Skeletal muscle tissue (tissue), 4 donors: ENCODE measurements around the gene NDUFS4. TPM values are rescaled to one million over a fixed set of nuclear protein-coding genes. Genes with fewer than 3 reads are reported as not detected.

ENCODE experiments used
- H3K27ac ChIP-seq: one replicate; pipeline ENCODE4 v1.7.0; 2013; ENCODE audit warnings: mild to moderate bottlenecking, low read depth, low read length, inconsistent platforms
- H3K27me3 ChIP-seq, 3 donors: one replicate each; pipeline ENCODE4 v1.7.0; 2013; ENCODE audit warnings: low read length in 3 of 3; ENCODE audit not compliant: control insufficient read depth in 3 of 3, insufficient read depth in 3 of 3
- H3K36me3 ChIP-seq, 3 donors: one replicate each; pipeline ENCODE4 v1.7.0; 2013; ENCODE audit warnings: low read length in 3 of 3; ENCODE audit not compliant: control insufficient read depth in 3 of 3, insufficient read depth in 3 of 3
- H3K4me1 ChIP-seq, 3 donors: one replicate each; pipeline ENCODE4 v1.7.0; 2013; ENCODE audit warnings: low read length in 3 of 3, mild to moderate bottlenecking in 3 of 3; ENCODE audit not compliant: control insufficient read depth in 3 of 3, insufficient read depth in 3 of 3
- H3K4me3 ChIP-seq, 3 donors: one replicate each; pipeline ENCODE4 v1.7.0; 2013; ENCODE audit warnings: low read length in 3 of 3
- H3K9ac ChIP-seq, 3 donors: one replicate each; pipeline ENCODE4 v1.7.0; 2013; ENCODE audit warnings: low read length in 3 of 3, mild to moderate bottlenecking in 3 of 3, moderate library complexity in 2 of 3, low read depth in 1 of 3
- H3K9me3 ChIP-seq, 3 donors: one replicate each; pipeline ENCODE4 v1.7.0; 2013; ENCODE audit warnings: low read length in 3 of 3; ENCODE audit not compliant: control insufficient read depth in 3 of 3
- total RNA-seq: library from RNA; depleted of rRNA; stranded (reverse); fragments of >200 nt; gene quantifications from one replicate; pipeline ENCODE4 v1.2.3, GENCODE V29; 2014
- donor health status: Osteomylitis.

The NDUFS4 gene
- total RNA-seq, 1 donor from 2014 or later = 135 TPM

DNA sequence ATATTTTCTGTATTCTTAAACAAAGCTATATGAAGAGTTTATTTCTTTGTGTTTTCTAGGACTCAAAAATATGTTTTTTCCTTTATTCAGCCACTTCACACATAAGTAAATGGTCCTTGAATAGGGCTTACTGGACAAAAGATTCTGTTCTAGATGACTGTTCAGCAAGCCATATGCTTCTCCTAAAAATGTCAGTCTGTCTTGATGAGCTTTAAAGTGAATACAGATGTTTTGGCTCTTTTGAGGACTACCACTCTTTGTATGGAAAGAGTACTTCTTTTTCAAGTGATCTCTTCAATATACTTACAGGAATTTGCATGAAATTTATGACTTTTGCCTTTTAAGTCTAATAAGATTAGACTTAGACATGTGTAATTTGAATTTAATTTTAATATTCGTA is 8.4 kb downstream of the NDUFS4 start:
- peaks cover 0 to 11% (median 2%) of the 10 kb centered on the region in 3 donors for H3K4me1 ChIP-seq
- H3K27ac ChIP-seq = no peak overlapping the region

DNA sequence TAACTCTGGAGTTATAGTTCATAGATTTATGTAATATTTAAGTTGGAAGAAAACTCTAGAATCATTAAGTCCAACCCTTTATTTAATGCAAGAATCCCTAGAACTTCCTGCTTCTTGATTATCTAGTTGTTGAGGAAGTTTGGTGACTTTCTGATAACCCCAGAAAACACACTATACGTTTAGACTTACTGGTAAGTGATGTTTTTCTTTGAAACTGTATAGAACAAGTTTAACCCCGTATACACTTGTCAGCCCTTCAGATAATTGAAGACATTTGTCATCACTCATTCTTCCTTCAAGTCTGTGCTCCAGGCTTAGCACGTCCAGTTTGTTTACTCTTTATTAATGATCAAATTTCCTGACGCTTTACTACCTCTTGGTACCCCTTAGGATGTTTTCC is 9.0 kb downstream of the NDUFS4 start:
- H3K4me3 ChIP-seq = no peak overlapping the region
- no peaks in the 10 kb centered on the region for H3K36me3 ChIP-seq
- H3K9me3 ChIP-seq = no peaks in the 10 kb centered on the region
- no peaks in the 10 kb centered on the region for H3K27me3 ChIP-seq
- peaks cover 0 to 5% (median 2%) of the 10 kb centered on the region in 3 donors for H3K4me1 ChIP-seq
- no peak overlapping the region for H3K9ac ChIP-seq
- H3K27ac ChIP-seq = no peak overlapping the region

More for the DNA sequence above, 8.4 kb downstream of the NDUFS4 start:
- no peak overlapping the region for H3K4me3 ChIP-seq
- no peaks in the 10 kb centered on the region for H3K27me3 ChIP-seq
- no peak overlapping the region for H3K9ac ChIP-seq
- H3K9me3 ChIP-seq = no peaks in the 10 kb centered on the region
- no peaks in the 10 kb centered on the region for H3K36me3 ChIP-seq

DNA sequence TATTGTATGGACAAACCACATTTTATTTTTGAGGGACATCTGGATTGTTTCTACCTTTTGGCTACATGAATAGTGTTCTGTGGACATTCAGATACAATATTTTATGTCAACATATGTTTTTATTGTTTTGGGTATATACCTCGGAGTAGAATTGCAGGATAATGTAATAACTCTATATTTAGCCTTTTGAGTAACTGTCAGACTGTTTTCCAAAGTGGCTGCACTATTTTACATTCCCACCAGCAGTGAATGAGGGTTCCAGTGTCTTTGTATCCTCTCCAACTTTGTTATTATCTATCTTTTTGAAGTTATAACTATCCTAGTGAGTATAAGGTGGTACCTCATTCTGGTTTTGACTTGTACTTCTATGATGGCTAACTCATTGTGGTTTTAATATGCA is 11.0 kb downstream of the NDUFS4 start:
- H3K9me3 ChIP-seq = no peaks in the 10 kb centered on the region
- peaks cover 3 to 10% (median 6%) of the 10 kb centered on the region in 3 donors for H3K4me1 ChIP-seq
- H3K9ac ChIP-seq = no peak overlapping the region
- no peaks in the 10 kb centered on the region for H3K36me3 ChIP-seq
- no peaks in the 10 kb centered on the region for H3K27me3 ChIP-seq
- H3K4me3 ChIP-seq = peak overlapping the region in 1 of 3 donors; percentile 3
- peak overlapping the region; percentile 48 for H3K27ac ChIP-seq

DNA sequence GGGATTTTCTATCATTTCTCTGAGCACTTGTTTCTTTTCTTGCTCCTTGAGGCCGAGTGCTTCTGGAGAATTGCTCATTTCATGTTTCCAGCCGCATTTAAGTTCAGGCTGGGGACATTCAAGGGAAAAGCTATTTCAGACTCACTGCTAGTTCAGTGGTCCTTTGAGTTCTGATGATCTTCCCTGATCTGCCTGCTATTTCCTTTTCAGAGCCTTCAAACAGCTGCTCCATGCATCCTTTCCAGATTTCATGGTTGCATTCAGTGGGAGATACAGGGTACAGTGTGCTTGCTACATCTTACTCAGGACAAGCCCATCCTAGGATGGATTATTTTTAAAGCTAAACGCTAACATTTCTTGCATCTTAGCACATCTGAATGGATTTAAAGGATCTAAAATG is 14.7 kb downstream of the NDUFS4 start:
- Histone ChIP-seq H3K27ac (no peak overlapping the region), H3K9ac (no peak overlapping the region), H3K4me3 (no peak overlapping the region), H3K36me3 (no peaks in the 10 kb centered on the region), H3K27me3 (no peaks in the 10 kb centered on the region), H3K4me1 (peaks cover 18 to 28% (median 28%) of the 10 kb centered on the region in 3 donors), H3K9me3 (no peaks in the 10 kb centered on the region)

DNA sequence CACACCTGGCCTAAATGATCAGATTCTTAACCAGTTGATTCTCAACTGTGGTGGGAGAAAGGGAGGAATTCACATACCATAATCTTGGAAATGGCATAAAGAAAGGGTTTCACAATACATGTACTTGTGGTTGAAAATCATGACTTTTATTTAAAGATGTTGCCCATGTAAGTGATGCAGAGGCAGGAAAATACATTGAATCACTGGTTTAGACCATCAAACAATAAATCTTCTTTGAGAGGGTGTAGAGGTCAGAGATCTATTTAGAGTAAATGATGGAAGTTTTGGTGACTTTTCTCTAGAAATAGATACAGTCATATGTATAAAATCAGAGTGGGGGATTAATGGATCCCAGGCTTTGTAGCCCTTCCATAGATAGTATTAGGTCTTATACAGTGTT is 15.4 kb downstream of the NDUFS4 start:
- no peaks in the 10 kb centered on the region for H3K9me3 ChIP-seq
- no peak overlapping the region for H3K4me3 ChIP-seq
- H3K4me1 ChIP-seq = peaks cover 18 to 28% (median 28%) of the 10 kb centered on the region in 3 donors
- no peaks in the 10 kb centered on the region for H3K36me3 ChIP-seq
- H3K27me3 ChIP-seq = no peaks in the 10 kb centered on the region
- H3K27ac ChIP-seq = no peak overlapping the region
- H3K9ac ChIP-seq = no peak overlapping the region

DNA sequence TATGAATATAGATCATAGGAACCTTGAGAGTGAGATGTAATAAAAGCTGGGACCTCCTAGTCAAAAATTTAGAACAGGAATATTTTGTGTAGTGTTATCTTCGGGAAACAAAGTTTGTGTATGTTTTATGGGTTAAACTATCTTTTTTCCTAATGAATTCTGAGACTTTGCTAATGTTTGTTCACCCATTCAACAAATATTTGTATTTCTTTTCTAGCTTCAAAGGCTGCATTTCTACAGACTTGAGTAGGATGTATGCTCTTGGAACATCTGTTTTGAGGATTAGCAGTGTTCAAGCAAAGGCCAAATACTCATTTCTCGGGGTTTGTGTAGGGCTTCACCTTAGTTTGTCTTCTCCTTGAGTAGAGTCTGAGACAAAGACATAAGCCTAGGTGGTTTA is 16.2 kb downstream of the NDUFS4 start:
- Histone ChIP-seq H3K36me3 (no peaks in the 10 kb centered on the region), H3K9ac (no peak overlapping the region), H3K27ac (no peak overlapping the region), H3K9me3 (no peaks in the 10 kb centered on the region), H3K4me1 (peaks cover 18 to 28% (median 28%) of the 10 kb centered on the region in 3 donors), H3K4me3 (peak overlapping the region in 1 of 3 donors; percentile 2), H3K27me3 (no peaks in the 10 kb centered on the region)

DNA sequence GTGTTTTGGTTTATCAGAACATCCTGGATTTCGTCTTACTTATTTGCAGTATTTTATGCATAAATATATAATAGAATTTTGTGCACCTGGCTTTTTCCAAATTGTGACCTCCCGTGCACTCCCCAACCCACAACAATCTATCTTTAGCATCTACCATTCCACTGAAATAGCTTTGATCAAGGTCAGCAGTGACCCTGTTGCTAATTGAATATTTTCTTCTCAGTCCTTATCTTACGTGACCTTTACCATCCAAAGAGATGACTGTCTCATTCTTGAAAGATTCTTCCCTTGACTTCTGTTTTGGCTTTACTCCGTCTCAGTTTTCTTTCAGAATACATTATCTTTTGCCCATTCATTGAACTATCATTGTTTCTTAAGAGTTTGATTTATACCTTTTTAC is 18.4 kb downstream of the NDUFS4 start:
- H3K27ac ChIP-seq = peak overlapping the region; percentile 11
- H3K9ac ChIP-seq = no peak overlapping the region
- no peaks in the 10 kb centered on the region for H3K27me3 ChIP-seq
- H3K4me1 ChIP-seq = peaks cover 18 to 28% (median 28%) of the 10 kb centered on the region in 3 donors
- H3K4me3 ChIP-seq = no peak overlapping the region
- no peaks in the 10 kb centered on the region for H3K9me3 ChIP-seq
- no peaks in the 10 kb centered on the region for H3K36me3 ChIP-seq

DNA sequence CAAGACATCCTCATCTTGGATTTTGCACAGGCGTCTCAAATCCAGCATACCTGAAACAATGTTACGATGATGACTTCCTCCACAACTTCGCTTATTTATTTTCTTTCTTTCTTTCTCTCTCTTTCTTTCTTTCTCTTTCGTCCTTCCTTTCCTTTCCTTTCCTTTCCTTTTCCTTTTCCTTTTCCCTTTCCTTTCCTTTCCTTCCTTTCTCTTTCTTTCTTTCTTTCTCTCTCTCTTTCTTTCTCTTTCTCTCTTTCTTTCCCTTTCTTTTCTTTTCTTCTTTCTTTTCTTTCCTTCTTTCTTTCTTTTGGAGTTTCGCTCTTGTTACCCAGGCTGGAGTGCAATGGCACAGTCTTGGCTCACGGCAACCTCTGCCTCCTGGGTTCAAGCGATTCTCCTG is 20.1 kb downstream of the NDUFS4 start:
- Histone ChIP-seq H3K27me3 (no peaks in the 10 kb centered on the region), H3K4me1 (peaks cover 18 to 25% (median 21%) of the 10 kb centered on the region in 3 donors), H3K36me3 (no peaks in the 10 kb centered on the region), H3K9ac (no peak overlapping the region), H3K27ac (no peak overlapping the region), H3K9me3 (no peaks in the 10 kb centered on the region), H3K4me3 (no peak overlapping the region)

DNA sequence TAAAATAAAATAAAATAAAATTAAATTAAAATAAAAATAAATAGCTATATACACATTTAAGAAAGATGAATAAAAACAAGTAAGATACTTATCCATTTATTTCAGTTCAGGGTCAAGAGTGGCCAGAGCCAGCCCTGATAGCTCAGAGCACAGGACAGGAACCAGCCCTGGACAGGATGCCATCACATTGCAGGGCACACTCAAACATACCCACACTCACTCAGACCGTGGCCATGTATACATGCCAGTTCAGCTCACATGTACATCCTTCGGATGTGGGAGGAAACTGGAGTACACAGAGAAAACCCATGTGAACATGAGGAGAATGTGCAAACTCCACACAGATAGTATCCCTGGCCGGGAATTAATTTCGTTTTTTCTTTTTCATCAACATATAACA is 21.8 kb downstream of the NDUFS4 start:
- peaks cover 15 to 18% (median 16%) of the 10 kb centered on the region in 3 donors for H3K4me1 ChIP-seq
- no peaks in the 10 kb centered on the region for H3K9me3 ChIP-seq
- H3K4me3 ChIP-seq = no peak overlapping the region
- no peaks in the 10 kb centered on the region for H3K36me3 ChIP-seq
- H3K9ac ChIP-seq = no peak overlapping the region
- no peaks in the 10 kb centered on the region for H3K27me3 ChIP-seq
- H3K27ac ChIP-seq = no peak overlapping the region

DNA sequence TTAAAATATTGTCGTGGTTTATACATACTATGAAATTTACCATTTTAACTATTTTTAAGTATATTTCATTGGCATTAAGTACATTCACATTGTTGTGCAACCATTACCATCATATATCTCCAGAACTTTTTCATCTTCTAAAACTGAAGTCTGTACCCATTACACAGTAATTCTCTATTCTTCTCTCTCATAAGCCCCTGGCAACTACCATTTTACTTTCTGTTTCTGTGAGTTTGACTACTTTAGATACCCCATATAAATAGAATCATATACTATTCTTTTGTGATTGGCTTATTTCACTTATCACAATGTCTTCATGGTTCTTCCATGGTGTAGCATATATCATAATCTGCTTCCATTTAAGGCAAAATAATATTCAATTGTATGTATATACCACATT is 30.3 kb downstream of the NDUFS4 start:
- Histone ChIP-seq H3K36me3 (no peaks in the 10 kb centered on the region), H3K9me3 (no peaks in the 10 kb centered on the region), H3K27me3 (no peaks in the 10 kb centered on the region), H3K9ac (no peak overlapping the region), H3K27ac (no peak overlapping the region), H3K4me1 (peaks cover 5 to 12% (median 7%) of the 10 kb centered on the region in 3 donors), H3K4me3 (no peak overlapping the region)

DNA sequence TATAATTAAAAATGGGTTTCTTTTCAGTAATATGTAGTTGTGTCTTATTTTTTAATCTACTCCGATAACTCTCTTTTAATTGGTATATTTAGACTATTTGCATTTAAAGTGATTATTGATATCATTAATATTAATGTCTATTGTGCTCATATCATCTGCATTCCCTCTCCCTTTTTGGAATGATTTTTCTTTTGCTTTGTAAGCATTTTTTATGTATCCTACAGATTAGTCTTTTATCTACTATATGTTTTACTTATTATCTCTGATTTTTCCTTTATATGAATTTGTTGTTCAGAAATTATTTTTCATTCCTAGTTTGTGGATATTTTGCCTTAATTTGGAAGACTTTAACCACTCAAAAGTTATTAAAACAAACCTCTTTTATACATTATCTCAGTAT is 34.0 kb downstream of the NDUFS4 start:
- H3K27me3 ChIP-seq = no peaks in the 10 kb centered on the region
- no peaks in the 10 kb centered on the region for H3K36me3 ChIP-seq
- no peak overlapping the region for H3K4me3 ChIP-seq
- no peaks in the 10 kb centered on the region for H3K9me3 ChIP-seq
- H3K9ac ChIP-seq = no peak overlapping the region
- H3K27ac ChIP-seq = no peak overlapping the region
- peaks cover 5 to 11% (median 7%) of the 10 kb centered on the region in 3 donors for H3K4me1 ChIP-seq
